ENCODE measurements around the gene PLXDC2. TPM values are rescaled to one million over a fixed set of nuclear protein-coding genes. Genes with fewer than 3 reads are reported as not detected.

The PLXDC2 gene
- total and polyA plus RNA-seq, 11 donors, result 3.4 to 36.4 (median 17.1) TPM

DNA sequence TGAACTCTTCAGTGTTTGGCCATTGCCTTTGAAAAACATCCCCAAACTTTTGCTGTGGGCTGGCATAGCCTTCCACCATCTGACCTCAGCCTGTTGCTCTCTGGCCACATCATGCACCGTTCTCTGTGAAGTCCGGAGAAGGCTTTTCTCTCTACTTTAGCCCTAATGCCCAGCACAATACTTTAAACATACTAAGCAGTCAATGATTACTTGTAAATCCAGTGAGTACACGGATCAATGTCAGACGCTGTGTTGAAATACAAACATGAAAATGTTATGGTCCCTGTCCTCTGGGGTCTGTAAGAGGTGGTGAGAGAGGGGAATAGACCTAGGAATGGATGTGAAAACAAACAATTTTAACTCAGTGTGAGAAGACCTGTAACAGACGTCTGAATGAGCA is 297.9 kb downstream of the PLXDC2 start:
- Histone ChIP-seq H3K4me3 (no peak overlapping the region), H3K36me3 (no peaks in the 10 kb centered on the region), H3K27ac (no peak overlapping the region), H3K4me1 (no peaks in the 10 kb centered on the region), H3K27me3 (no peaks in the 10 kb centered on the region), H3K9me3 (no peaks in the 10 kb centered on the region)
- ATAC-seq (no peak), DNase-seq (no peak)
- TF ChIP-seq POLR2A (IDR thresholded peaks at IDR 0.05), result no peak
- TF ChIP-seq, protein P1, sequence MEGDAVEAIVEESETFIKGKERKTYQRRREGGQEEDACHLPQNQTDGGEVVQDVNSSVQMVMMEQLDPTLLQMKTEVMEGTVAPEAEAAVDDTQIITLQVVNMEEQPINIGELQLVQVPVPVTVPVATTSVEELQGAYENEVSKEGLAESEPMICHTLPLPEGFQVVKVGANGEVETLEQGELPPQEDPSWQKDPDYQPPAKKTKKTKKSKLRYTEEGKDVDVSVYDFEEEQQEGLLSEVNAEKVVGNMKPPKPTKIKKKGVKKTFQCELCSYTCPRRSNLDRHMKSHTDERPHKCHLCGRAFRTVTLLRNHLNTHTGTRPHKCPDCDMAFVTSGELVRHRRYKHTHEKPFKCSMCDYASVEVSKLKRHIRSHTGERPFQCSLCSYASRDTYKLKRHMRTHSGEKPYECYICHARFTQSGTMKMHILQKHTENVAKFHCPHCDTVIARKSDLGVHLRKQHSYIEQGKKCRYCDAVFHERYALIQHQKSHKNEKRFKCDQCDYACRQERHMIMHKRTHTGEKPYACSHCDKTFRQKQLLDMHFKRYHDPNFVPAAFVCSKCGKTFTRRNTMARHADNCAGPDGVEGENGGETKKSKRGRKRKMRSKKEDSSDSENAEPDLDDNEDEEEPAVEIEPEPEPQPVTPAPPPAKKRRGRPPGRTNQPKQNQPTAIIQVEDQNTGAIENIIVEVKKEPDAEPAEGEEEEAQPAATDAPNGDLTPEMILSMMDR (IDR thresholded peaks at IDR 0.05), result no peak
- whole genome bisulfite sequencing, 4 donors, result 85 to 96% (median 88%) methylated on average over 5 of the region's 5 CpGs
- intact Hi-C loops (cut with DNase I), result no loop called here

GRCh38 chr10:20115894-20116293 is 299.7 kb downstream of the PLXDC2 start:
- no peak overlapping the region for H3K27ac ChIP-seq
- TF ChIP-seq, protein P1 (IDR thresholded peaks at IDR 0.05), result no peak
- no peak for TF ChIP-seq POLR2A (IDR thresholded peaks at IDR 0.05)
- intact Hi-C loops (cut with DNase I), result no loop called here
- no peaks in the 10 kb centered on the region for H3K36me3 ChIP-seq
- no peak for DNase-seq
- H3K9me3 ChIP-seq, result no peaks in the 10 kb centered on the region
- no peaks in the 10 kb centered on the region for H3K27me3 ChIP-seq
- no peak overlapping the region for H3K4me3 ChIP-seq
- H3K4me1 ChIP-seq, result no peaks in the 10 kb centered on the region
- ATAC-seq, result no peak
- WGBS, 4 donors, result 88 to 92% (median 90%) methylated on average over 5 of the region's 5 CpGs

DNA sequence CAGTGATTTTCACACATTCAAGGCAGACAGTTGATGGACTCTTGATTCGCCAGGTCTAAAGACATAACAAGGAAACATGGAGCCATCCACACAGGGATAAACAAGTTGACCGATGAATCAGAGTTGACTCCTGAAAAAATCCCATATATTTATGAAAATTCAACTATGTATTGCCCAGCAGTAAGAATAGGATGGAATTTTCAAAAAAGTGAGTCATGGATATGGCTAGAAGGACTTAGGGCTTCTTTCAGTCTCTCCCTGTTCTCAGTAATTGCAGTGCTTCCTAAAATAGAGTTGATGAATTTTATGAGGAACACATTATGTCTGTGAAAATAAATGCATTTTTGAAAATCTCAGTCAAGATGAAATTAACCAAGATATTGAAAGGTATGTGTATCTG is 301.2 kb downstream of the PLXDC2 start:
- 96 to 98% (median 97%) methylated on average over 2 of the region's 2 CpGs for WGBS, 4 donors
- intact Hi-C loops (cut with DNase I), result no loop called here
- H3K36me3 ChIP-seq, result no peaks in the 10 kb centered on the region
- no peaks in the 10 kb centered on the region for H3K9me3 ChIP-seq
- TF ChIP-seq POLR2A (IDR thresholded peaks at IDR 0.05), result no peak
- TF ChIP-seq, protein P1 (IDR thresholded peaks at IDR 0.05), result no peak
- H3K27ac ChIP-seq, result no peak overlapping the region
- no peaks in the 10 kb centered on the region for H3K27me3 ChIP-seq
- peaks cover 0 to 4% (median 0%) of the 10 kb centered on the region in 12 donors for H3K4me1 ChIP-seq
- no peak overlapping the region for H3K4me3 ChIP-seq
- no peak for ATAC-seq
- no peak for DNase-seq

DNA sequence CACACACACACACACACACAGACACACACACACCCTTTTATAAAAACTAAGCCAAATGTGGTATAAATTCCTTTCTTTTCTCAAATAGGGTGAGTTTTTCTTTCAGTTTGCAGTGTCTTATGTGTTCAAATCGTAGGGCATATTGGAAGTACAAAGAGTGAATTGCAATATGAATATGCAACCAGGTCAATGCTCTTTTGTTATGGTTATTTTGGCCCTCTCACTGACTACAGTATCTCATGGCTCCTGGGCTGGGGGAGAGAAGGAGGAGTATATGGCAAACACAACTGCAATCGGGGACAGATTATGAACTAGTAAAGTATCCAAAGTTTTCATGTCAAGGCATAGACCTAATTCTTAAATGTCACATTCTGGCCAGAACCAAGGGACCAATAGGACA is 301.9 kb downstream of the PLXDC2 start:
- Histone ChIP-seq H3K4me3 (no peak overlapping the region), H3K36me3 (no peaks in the 10 kb centered on the region), H3K9me3 (no peaks in the 10 kb centered on the region), H3K4me1 (peaks cover 0 to 4% (median 0%) of the 10 kb centered on the region in 12 donors), H3K27me3 (no peaks in the 10 kb centered on the region), H3K27ac (no peak overlapping the region)
- DNase-seq (no peak), ATAC-seq (no peak)
- intact Hi-C loops (cut with DNase I), result no loop called here
- TF ChIP-seq, protein P1 (IDR thresholded peaks at IDR 0.05), result no peak
- 69 to 84% (median 78%) methylated on average over 2 of the region's 2 CpGs for WGBS, 4 donors

Measured in heart left ventricle (tissue), 16 donors.